Ramos (cell line): ENCODE data around the gene CLIC4.
"Not testable (repeated sequence)": the region's sequence is repeated elsewhere in the genome, so short reads cannot be mapped to it uniquely, and the experiment has no call there.

ENCODE experiments used
- in situ Hi-C: fragments of 300-500 bp; cut with MboI; formaldehyde crosslinking; loops from one replicate; pipeline ENCODE4 v1.14.3; 2022; ENCODE audit warnings: low sequenced_read_pairs; ENCODE audit not compliant: unreplicated experiment

The CLIC4 gene

GRCh38 chr1:24803220-24803619, 58.0 kb downstream of the CLIC4 start:
- in situ Hi-C loops = no loop called here

- in situ Hi-C loops = no loop called here
Measured at GRCh38 chr1:24803987-24804530, 58.8 kb downstream of the CLIC4 start.

DNA sequence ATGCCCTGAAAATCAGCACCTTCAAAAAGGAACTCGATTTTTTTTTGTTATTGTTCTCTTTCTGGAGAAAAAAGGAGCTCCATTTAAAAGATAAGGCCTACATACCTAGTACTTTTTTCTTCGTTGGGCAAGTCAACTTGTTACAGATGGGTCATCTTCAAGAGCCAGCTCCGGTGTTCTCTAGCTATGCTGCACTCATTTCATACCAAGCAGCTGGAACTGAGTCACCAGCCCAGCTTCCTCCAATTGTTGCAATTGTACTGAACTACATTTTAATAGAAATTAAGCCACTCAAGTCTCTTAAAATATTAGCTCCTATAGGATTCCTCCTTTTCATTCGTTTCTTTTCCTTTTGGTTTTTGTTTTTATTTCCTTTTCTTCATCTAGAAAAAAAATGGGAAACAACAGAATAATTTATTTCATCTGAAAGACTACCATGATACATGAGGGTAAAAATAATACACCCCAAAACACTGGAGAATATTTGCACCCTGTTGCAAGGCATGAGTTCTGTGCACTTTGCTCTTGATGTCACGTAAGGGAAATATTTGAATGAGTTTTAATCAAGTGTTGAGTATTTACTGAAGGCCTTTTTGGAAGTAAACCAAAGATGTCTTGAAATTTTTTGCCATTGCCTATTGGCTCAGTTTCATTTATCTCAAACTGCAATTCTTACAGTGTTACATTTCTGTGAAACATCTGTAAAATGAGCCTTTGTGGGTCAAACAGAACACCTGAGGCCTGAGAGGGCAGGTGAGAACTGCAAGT, 60.5 kb downstream of the CLIC4 start:
- in situ Hi-C loops = no loop called here

DNA sequence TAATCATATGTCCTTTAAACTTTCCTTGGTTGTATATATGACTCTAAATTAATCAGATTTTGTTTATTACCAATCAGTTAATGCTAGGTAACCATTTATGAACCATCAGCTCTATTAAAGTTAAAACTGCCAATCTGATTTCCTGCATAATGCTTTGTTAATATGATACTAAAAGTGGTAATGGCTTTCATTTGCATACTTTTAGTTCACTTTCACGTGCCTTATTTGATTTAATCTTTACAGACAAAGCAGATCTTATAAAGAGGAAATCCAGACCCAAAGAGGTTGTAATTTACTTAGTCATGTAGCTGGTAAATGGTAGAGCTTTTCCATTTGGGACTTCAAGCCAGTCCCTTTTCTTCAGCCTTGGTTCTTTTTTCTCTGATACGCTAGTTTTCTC, 61.3 kb downstream of the CLIC4 start:
- in situ Hi-C loops = no loop called here

- in situ Hi-C loops = not testable (repeated sequence)
Measured at GRCh38 chr1:24811494-24811893, 66.2 kb downstream of the CLIC4 start.

GRCh38 chr1:24820221-24820620, 75.0 kb downstream of the CLIC4 start:
- in situ Hi-C loops = not testable (repeated sequence)

- in situ Hi-C loops = no loop called here
Measured at GRCh38 chr1:24822887-24823286, 77.6 kb downstream of the CLIC4 start.

DNA sequence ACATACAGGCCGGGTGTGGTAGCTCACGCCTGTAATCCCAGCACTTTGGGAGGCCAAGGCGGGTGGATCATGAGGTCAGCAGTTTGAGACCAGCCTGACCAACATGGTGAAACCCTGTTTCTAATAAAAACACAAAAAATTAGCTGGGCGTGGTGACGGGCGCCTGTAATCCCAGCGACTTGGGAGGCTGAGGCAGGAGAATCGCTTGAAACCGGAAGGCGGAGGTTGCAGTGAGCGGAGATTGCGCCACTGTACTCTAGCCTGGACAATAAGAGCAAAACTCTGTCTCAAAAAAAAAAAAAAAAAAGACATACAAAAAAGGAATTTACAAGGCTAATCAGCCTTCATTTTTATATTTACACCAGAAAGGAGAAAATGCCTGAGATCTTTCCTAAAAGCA, 78.2 kb downstream of the CLIC4 start:
- in situ Hi-C loops = not testable (repeated sequence)

DNA sequence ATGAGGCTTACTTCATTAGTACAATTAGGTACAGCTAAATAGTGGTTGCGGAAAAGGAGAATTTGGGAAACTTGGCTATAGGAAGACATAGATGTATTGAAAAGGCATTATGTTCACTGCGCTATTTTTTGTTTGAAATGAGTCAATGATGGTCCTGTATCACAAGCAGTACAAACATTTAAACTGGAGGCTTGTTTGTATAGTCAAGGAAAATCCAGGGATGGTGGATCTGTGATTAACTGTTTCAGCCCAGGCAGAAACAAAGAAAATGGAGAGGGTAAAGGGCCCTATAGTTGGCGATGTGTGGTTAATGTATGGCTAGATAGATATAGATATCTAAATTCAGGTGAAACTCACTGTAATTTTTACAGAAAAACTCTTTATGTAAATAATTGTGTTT, 79.9 kb downstream of the CLIC4 start:
- in situ Hi-C loops = no loop called here

DNA sequence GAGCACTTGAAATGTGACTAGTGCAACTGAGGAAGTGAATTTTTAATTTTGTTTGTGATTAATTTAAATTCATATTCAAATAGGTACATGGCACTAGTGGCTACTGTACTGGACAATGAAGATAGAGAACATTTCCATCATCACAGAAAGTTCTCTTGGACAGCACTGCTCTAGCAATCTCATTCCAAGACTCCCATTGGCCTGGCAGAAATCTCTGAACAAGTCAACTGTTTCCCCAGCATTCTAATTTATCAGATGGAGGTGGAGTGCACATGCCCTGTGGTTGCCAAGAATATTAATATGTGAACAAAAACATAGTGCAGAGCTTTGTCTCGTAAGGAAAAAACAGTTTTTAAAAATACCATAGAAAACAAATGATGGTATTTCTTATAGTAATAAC, 81.3 kb downstream of the CLIC4 start:
- in situ Hi-C loops = no loop called here

- in situ Hi-C loops = no loop called here
Measured at GRCh38 chr1:24827379-24828135, 82.3 kb downstream of the CLIC4 start.

DNA sequence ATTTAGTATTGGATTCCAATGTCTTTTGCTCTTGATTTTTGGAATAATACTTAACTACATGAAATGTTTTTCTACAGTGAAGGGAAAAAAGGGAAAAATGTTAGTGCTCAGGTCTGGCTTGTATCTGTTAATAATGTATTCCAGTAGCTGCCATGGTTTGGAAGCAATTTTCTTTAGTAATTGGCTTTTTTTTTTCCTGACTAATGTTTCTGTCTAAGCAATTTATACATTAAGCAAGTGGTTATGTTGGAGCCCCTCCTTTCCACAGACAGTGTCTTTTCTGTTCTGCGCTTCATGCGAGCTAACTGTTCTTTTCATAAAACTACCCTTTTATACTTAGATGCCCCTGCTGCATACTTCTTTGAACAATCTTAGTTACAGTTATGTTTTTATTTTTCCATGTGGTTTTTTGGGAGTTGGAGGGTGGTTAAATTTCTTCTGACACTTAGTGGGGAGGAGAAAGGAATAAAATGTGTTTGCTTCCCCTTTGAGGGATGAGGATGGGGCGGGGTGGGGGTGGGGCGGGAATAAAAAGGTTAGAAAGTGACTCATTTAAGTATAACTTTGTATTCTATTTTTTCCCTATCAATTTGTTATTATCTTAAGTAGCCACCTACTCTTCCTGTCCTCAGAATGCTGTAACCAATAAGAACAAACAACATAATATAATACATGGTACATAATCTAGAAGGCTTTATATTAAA, 83.1 kb downstream of the CLIC4 start:
- in situ Hi-C loops = no loop called here

- in situ Hi-C loops = no loop called here
Measured at GRCh38 chr1:24828887-24829192, 83.6 kb downstream of the CLIC4 start.

DNA sequence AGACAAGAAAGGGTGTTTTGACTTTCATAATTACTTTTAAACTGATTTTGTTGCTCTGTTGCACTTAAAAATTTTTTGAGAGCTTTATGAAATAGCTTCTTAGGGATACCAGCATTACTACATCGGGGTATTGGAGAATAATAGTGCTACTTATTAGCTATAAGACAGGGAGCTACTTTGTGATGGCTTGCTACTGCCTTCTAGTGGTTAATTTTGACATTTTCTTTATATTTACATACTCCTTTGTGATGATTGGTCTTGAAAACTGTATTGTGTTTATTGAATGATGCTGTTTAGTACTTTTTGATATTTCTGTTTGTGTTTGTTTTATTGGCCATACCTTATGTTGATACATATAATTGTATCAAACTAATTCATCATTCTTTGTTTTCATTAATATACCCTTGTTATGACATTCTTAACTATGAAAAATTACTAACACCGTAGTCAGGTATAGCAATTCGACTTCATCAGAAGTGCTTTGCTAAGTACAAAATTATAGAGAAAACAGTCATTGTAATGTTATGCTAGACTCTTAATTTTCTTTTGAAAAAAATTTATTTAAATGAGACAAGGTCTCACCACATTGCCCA, 85.5 kb downstream of the CLIC4 start:
- in situ Hi-C loops = no loop called here

GRCh38 chr1:24841593-24841992, 96.3 kb downstream of the CLIC4 start:
- in situ Hi-C loops = no loop called here

DNA sequence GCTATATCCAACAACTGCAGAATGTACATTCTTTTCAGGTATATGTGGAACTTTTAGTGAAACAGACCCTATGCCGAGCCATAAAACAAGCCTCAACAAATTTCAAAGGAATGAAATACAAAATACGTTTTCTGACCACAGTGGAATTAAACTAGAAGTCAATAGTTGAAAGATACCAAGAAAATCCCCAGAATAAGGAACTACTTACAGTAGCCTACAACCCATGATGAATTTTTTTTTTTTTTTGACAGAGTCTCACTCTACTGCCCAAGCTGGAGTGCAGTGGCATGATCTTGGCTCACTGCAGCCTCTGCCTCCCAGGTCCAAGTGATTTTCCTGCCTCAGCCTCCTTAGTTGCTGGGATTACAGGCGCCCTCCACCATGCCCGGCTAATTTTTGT, 101.4 kb downstream of the CLIC4 start:
- in situ Hi-C loops = no loop called here

GRCh38 chr1:24847995-24848881, 103.0 kb downstream of the CLIC4 start:
- in situ Hi-C loops = no loop called here

DNA sequence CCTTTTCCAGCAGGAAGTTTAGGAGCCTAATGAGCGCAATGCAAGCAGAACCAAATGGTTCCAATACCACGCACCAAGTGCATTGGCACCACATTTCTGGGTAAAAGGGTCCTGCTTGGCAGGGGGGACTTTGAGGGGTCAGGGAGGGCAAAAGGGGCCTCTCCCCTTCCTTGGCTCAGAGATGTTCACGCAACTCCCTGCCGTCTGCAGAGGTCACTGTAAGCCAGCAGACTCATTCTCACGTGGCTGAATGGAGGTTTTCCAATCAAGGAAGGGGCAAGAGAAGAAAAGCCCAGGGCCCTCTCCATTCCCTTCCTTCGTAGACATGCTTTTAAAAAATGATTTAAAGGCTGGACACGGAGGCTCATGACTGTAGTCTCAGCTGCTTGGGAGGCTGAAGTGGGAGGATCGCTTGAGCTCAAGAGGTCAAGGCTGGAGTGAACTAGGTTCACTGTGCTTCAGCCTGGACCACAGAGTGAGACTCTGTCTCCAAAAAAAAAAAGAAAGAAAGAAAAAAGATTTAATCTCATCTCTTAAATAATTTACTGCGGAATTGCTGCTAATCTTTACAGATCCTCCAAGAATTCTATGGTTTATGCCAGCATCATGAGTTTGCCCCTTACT, 104.5 kb downstream of the CLIC4 start:
- in situ Hi-C loops = loop anchor here (10.0 kb wide), 1 partner anchor 205 kb away; no protein-coding TSS in a partner anchor

- in situ Hi-C loops = loop anchor here (10.0 kb wide), 1 partner anchor 204 kb away; no protein-coding TSS in a partner anchor
Measured at GRCh38 chr1:24850328-24850920, 105.2 kb downstream of the CLIC4 start.
